Panc1 (cell line): Measurements from ENCODE around the gene ALG9.

Experiments
- REST ChIP-seq, 2 experiments: IDR thresholded peaks; 2 replicates each; pipeline ENCODE4 v1.6.1; 2011 to 2012; ENCODE audit warnings: low read depth in 2 of 2, control low read depth in 1 of 2, low read length in 1 of 2, mild to moderate bottlenecking in 1 of 2, moderate library complexity in 1 of 2; ENCODE audit not compliant: insufficient read depth in 1 of 2
- TF ChIP-seq, protein P1 (sequence below): fragments of 450-650 bp; IDR thresholded peaks from 2 replicates; pipeline ENCODE4 v1.5.1; 2017; ENCODE audit warnings: mild to moderate bottlenecking

DNA sequence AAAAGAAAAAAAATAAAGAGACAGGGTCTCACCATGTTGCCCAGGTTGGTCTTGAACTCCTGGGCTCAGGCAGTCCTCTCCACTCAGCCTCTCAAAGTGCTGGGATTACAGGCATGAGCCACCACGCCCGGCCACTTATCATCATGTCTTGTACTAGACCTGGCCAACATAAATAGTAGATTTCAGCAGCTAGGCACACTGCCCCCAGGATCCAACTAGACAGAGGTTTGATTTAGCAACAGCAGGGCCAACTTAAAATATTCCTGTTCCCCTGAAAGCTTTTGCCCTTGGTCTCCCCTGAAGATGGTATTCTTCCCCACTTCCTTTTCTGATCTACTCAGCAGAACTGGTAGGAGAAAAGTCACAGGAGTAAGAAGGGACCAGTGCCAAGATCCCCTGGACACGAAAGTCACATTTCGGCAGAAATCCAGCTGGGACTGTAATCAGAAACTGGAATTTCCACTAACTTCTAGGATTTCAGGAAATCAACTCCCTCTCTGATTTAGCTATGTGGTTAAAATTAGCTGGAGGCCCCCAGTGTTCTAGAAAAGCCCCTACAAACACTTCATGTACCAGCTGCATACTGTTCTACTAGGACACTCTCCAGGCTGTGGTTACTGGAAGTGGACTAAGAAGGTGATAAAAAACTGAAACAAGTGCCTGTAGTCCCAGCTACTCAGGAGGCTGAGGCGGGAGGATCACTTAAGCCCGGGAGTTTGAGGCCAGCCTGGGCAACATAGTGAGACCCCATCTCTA is 96.2 kb downstream of the ALG9 start:
- TF ChIP-seq, protein P1, sequence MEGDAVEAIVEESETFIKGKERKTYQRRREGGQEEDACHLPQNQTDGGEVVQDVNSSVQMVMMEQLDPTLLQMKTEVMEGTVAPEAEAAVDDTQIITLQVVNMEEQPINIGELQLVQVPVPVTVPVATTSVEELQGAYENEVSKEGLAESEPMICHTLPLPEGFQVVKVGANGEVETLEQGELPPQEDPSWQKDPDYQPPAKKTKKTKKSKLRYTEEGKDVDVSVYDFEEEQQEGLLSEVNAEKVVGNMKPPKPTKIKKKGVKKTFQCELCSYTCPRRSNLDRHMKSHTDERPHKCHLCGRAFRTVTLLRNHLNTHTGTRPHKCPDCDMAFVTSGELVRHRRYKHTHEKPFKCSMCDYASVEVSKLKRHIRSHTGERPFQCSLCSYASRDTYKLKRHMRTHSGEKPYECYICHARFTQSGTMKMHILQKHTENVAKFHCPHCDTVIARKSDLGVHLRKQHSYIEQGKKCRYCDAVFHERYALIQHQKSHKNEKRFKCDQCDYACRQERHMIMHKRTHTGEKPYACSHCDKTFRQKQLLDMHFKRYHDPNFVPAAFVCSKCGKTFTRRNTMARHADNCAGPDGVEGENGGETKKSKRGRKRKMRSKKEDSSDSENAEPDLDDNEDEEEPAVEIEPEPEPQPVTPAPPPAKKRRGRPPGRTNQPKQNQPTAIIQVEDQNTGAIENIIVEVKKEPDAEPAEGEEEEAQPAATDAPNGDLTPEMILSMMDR: no peak
- no peak for TF ChIP-seq REST (IDR thresholded peaks at IDR 0.05; ENCODE audit: insufficient read depth in 1 of 2, low read depth in 2 of 2, low read length in 1 of 2)
